Type B pancreatic cell (in vitro differentiated cells): ENCODE measurements around the gene EML1. TPM values are rescaled to one million over a fixed set of nuclear protein-coding genes. Genes with fewer than 3 reads are reported as not detected.

Experiments used
- DNase-seq: peaks from one replicate; pipeline ENCODE4 v3.0.0; 2021; ENCODE audit warnings: mixed read lengths; ENCODE audit not compliant: unreplicated experiment; ENCODE audit errors: extremely low spot score
- H3K27ac Mint-ChIP-seq: 2 replicates; pipeline ENCODE4 v1.8.0; 2021; ENCODE audit warnings: mild to moderate bottlenecking, mixed read lengths
- H3K27me3 Mint-ChIP-seq: 2 replicates; pipeline ENCODE4 v1.8.0; 2021; ENCODE audit warnings: mixed read lengths
- H3K36me3 Mint-ChIP-seq: 2 replicates; pipeline ENCODE4 v1.8.0; 2021; ENCODE audit warnings: mixed read lengths
- H3K4me1 Mint-ChIP-seq: one replicate; pipeline ENCODE4 v1.8.0; 2021; ENCODE audit warnings: mixed read lengths; ENCODE audit not compliant: unreplicated experiment
- H3K4me3 Mint-ChIP-seq: 2 replicates; pipeline ENCODE4 v1.8.0; 2021; ENCODE audit warnings: mild to moderate bottlenecking, mixed read lengths
- H3K9me3 Mint-ChIP-seq: 2 replicates; pipeline ENCODE4 v1.8.0; 2021; ENCODE audit warnings: mixed read lengths
- CTCF ChIP-seq: fragments of 200-600 bp; sonication (generic); conservative IDR thresholded peaks from 2 replicates; pipeline ENCODE4 v1.5.0; 2021; ENCODE audit warnings: antibody characterized with exemption, mild to moderate bottlenecking
- total RNA-seq: library from RNA; stranded (reverse); gene quantifications from 2 replicates; pipeline ENCODE4 v1.2.1, GENCODE V29; 2021; ENCODE audit warnings: low replicate concordance

The EML1 gene
- total RNA-seq, 1 donor from 2014 or later = 45.7 TPM

- Mint-ChIP-seq H3K4me1 (peaks cover 13% of the 10 kb centered on the region), H3K27me3 (peaks cover 9% of the 10 kb centered on the region), H3K36me3 (no peaks in the 10 kb centered on the region), H3K4me3 (no peak overlapping the region), H3K9me3 (no peaks in the 10 kb centered on the region), H3K27ac (no peak overlapping the region)
- DNase-seq = no peak
- TF ChIP-seq CTCF = no peak
Measured at GRCh38 chr14:99964979-99965378, 171.8 kb downstream of the EML1 start.

- DNase-seq = no peak
- H3K36me3 Mint-ChIP-seq = no peaks in the 10 kb centered on the region
- TF ChIP-seq CTCF = no peak
- no peaks in the 10 kb centered on the region for H3K9me3 Mint-ChIP-seq
- peaks cover 14% of the 10 kb centered on the region for H3K4me1 Mint-ChIP-seq
- H3K4me3 Mint-ChIP-seq = no peak overlapping the region
- H3K27me3 Mint-ChIP-seq = peaks cover 12% of the 10 kb centered on the region
- H3K27ac Mint-ChIP-seq = no peak overlapping the region
Measured at GRCh38 chr14:99966037-99966835, 173.0 kb downstream of the EML1 start.

- no peak for DNase-seq
- Mint-ChIP-seq H3K9me3 (no peaks in the 10 kb centered on the region), H3K4me1 (peaks cover 14% of the 10 kb centered on the region), H3K36me3 (no peaks in the 10 kb centered on the region), H3K27me3 (peaks cover 12% of the 10 kb centered on the region), H3K27ac (no peak overlapping the region), H3K4me3 (no peak overlapping the region)
- TF ChIP-seq CTCF = no peak
Measured at GRCh38 chr14:99966912-99967311, 173.7 kb downstream of the EML1 start.

GRCh38 chr14:99968191-99968920 is 175.1 kb downstream of the EML1 start:
- Mint-ChIP-seq H3K27ac (no peak overlapping the region), H3K9me3 (no peaks in the 10 kb centered on the region), H3K4me3 (peak overlapping the region; percentile 40), H3K4me1 (peaks cover 19% of the 10 kb centered on the region), H3K36me3 (no peaks in the 10 kb centered on the region), H3K27me3 (peaks cover 12% of the 10 kb centered on the region)
- no peak for TF ChIP-seq CTCF
- DNase-seq = no peak

GRCh38 chr14:99968941-99969340 is 175.7 kb downstream of the EML1 start:
- peak overlapping the region; percentile 20 for H3K4me3 Mint-ChIP-seq
- no peak overlapping the region for H3K27ac Mint-ChIP-seq

More at GRCh38 chr14:99968941-99969340, 175.7 kb downstream of the EML1 start:
- H3K9me3 Mint-ChIP-seq = no peaks in the 10 kb centered on the region
- no peaks in the 10 kb centered on the region for H3K36me3 Mint-ChIP-seq
- H3K4me1 Mint-ChIP-seq = peaks cover 19% of the 10 kb centered on the region
- no peak for DNase-seq
- H3K27me3 Mint-ChIP-seq = peaks cover 12% of the 10 kb centered on the region
- TF ChIP-seq CTCF = no peak
